ENCODE data around the gene CCDC149.
A peak's percentile ranks its signal among the peaks of the same experiment; 100 is the strongest.

The CCDC149 gene

GRCh38 chr4:24881508-24882196, 31.2 kb downstream of the CCDC149 start:
- DNase-seq (ENCODE audit: low read depth, low spot score): no peak

GRCh38 chr4:24880186-24880585, 32.7 kb downstream of the CCDC149 start:
- no peak for DNase-seq (ENCODE audit: low read depth, low spot score)

- DNase-seq (ENCODE audit: low read depth, low spot score): no peak
These were observed 34.2 kb downstream of the CCDC149 start for GRCh38 chr4:24878636-24879016.

GRCh38 chr4:24877868-24878635, 34.8 kb downstream of the CCDC149 start:
- DNase-seq (ENCODE audit: low read depth, low spot score): no peak

- DNase-seq (ENCODE audit: low read depth, low spot score): no peak
These were observed 36.4 kb downstream of the CCDC149 start for GRCh38 chr4:24876431-24876830.

GRCh38 chr4:24872720-24873119, 40.1 kb downstream of the CCDC149 start:
- DNase-seq (ENCODE audit: low read depth, low spot score): no peak

- no peak for DNase-seq (ENCODE audit: low read depth, low spot score)
These were observed 41.6 kb downstream of the CCDC149 start for GRCh38 chr4:24871210-24871609.

- DNase-seq (ENCODE audit: low read depth, low spot score): peak; percentile 4
These were observed 45.0 kb downstream of the CCDC149 start for GRCh38 chr4:24867766-24868296.

GRCh38 chr4:24867251-24867650, 45.6 kb downstream of the CCDC149 start:
- no peak for DNase-seq (ENCODE audit: low read depth, low spot score)

GRCh38 chr4:24865401-24865800, 47.4 kb downstream of the CCDC149 start:
- DNase-seq (ENCODE audit: low read depth, low spot score): no peak

GRCh38 chr4:24863799-24864198, 49.0 kb downstream of the CCDC149 start:
- no peak for DNase-seq (ENCODE audit: low read depth, low spot score)

GRCh38 chr4:24862073-24862751, 50.6 kb downstream of the CCDC149 start:
- no peak for DNase-seq (ENCODE audit: low read depth, low spot score)

GRCh38 chr4:24858550-24858949, 54.3 kb downstream of the CCDC149 start:
- no peak for DNase-seq (ENCODE audit: low read depth, low spot score)

- DNase-seq (ENCODE audit: low read depth, low spot score): no peak
These were observed 54.8 kb downstream of the CCDC149 start for GRCh38 chr4:24858026-24858425.

GRCh38 chr4:24856586-24856985, 56.3 kb downstream of the CCDC149 start:
- peak; percentile 31 for DNase-seq (ENCODE audit: low read depth, low spot score)

GRCh38 chr4:24855741-24856140, 57.1 kb downstream of the CCDC149 start:
- no peak for DNase-seq (ENCODE audit: low read depth, low spot score)

GRCh38 chr4:24853142-24853541, 59.7 kb downstream of the CCDC149 start:
- DNase-seq (ENCODE audit: low read depth, low spot score): no peak

- no peak for DNase-seq (ENCODE audit: low read depth, low spot score)
These were observed 62.2 kb downstream of the CCDC149 start for GRCh38 chr4:24850674-24851073.

- DNase-seq (ENCODE audit: low read depth, low spot score): no peak
These were observed 63.1 kb downstream of the CCDC149 start for GRCh38 chr4:24849756-24850155.

GRCh38 chr4:24849351-24849750, 63.5 kb downstream of the CCDC149 start:
- DNase-seq (ENCODE audit: low read depth, low spot score): no peak

- no peak for DNase-seq (ENCODE audit: low read depth, low spot score)
These were observed 66.1 kb downstream of the CCDC149 start for GRCh38 chr4:24846716-24847115.

GRCh38 chr4:24845902-24846301, 66.9 kb downstream of the CCDC149 start:
- no peak for DNase-seq (ENCODE audit: low read depth, low spot score)

All from ELF-1 (cell line).